ENCODE data around the gene YY1.

- no peak for TF ChIP-seq EZH2phosphoT487 (IDR thresholded peaks at IDR 0.05)
- no peak for TF ChIP-seq CTCF (IDR thresholded peaks at IDR 0.05)
- no peak for TF ChIP-seq EZH2 (IDR thresholded peaks at IDR 0.05)
Measured at GRCh38 chr14:100268591-100269207, 29.8 kb downstream of the YY1 start.

Measured in neural progenitor cell (in vitro differentiated cells).